ENCODE measurements around the gene CLEC18C.
"Not testable (repeated sequence)": the region's sequence is repeated elsewhere in the genome, so short reads cannot be mapped to it uniquely, and the experiment has no call there.

The CLEC18C gene

GRCh38 chr16:70159355-70160348, 13.9 kb upstream of the CLEC18C start:
- no peak for DNase-seq

DNA sequence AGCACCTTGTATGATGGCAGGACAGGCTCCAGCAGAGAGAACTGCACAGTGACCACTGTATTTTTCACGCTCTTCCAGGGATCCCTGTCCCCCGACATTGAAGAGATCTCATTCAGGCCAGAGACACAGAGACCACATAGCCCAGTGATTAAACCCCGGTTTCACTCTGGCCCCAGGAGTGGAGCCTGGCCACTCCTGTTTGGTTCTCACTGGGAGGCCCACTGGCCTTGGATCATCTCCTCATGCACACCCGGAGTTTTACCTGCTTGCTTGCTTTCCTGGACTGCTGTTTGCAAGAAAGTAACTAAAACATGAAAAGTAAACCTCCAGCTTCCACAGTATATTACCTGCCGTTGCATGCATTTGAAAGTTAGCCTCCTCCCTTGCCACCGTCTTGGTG, 13.2 kb upstream of the CLEC18C start:
- DNase-seq, result no peak

DNA sequence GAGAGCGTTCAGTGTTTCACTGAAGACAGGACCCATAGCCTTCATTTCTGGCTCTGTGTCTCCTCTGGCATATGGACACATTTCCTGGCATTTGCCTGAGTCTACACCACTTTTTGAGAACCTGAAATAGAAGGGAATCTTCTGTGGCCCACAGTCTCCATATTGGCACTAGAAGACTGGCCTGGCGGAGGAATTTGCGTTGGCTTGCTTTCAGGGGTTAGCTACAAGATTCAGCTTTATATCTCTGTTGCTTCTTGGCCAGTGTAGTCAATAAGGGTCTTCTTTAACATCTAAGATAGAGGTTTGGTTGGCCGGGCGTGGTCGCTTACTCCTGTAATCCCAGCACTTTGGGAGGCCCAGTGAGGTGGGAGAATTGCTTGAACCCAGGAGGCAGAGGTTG, 12.8 kb upstream of the CLEC18C start:
- DNase-seq, result no peak

DNA sequence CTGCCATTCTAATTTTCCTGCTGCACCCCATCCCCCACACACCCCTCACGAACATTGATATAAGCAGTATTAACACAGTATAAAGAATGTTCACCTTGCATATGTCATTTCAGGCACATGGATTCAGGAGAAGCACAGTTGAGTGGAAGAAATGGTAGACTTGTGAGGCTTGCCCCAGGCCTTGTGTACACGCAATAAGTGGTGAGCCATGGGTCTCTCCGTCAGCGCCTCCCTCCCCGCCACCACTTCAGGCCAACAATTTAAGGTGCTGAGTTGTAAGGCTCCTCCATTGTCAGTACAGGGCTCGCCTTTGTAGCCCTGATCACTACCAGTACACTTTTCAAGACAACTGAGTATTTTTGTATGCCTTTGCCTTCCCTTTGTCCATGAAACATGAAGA, 12.2 kb upstream of the CLEC18C start:
- no peak for DNase-seq

GRCh38 chr16:70162041-70162451, 11.5 kb upstream of the CLEC18C start:
- DNase-seq, result no peak

- DNase-seq, result no peak
Observed at GRCh38 chr16:70163596-70163995, 10.0 kb upstream of the CLEC18C start.

GRCh38 chr16:70166688-70167087, 6.9 kb upstream of the CLEC18C start:
- not testable (repeated sequence) for DNase-seq

- not testable (repeated sequence) for DNase-seq
Observed at GRCh38 chr16:70173916-70174315, 329 bp downstream of the CLEC18C start.

DNA sequence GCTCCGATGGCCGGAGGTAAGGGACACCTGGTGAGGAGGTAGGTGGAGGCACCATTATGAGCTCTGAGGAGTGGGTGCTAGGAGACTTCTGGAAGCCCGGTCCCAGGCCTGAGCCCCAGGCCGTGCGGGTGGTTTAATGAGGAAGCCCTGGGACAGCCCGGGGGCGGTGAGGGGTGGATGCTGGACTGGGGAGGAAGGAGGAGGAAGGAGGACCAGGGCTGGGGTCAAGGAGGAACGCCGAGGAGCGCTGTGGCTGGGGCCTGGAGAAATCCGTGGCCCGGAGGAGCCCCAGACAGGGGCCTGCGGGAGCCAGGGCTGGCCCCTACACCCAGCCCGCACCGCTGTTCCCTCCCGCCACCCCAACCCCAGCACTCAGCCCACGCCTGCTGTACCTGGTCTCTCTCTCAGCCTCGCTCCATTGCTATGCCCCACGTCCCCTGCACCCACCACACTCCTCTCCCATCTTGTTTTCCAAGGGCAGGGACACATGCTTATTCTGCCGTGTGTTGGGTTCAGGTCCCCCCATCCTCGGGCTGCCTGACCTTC, 873 bp downstream of the CLEC18C start:
- DNase-seq, result not testable (repeated sequence)

DNA sequence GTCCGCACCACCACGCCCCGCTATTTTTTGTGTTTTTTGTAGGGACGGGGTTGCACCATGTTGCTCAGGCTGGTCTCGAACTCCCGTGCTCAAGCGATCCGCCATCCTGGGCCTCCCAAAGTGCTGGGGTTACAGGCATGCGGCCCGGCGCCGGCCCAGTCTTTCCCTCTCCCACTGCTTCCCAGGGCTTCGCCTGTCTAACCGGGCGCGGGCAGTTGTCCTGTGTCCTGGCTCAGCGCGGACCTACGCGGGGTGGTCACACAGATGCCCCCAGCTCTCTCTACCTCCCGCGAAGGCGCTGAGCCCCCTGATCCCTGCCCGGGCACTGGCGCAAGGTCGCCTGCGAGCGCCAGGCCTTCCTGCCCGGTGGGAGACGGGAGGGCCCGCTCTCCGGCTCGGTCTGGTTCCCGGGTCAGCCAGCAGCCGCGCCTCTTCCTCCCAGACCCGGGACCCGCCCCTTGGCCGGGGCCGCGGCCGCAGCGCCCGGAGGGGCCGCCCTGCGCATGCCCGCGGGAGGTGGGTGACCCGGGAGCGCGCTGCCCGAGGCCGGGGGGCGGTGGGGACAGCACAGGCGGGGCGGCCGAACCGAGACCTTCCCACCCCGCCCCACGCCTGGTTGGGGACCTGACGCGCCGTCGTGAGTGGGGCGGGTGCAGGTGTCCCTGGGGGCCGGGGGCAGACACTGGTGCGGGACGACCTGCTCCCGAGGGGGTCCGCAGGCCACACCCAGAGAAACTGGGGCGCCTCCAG, 14.4 kb downstream of the CLEC18C start:
- DNase-seq, result not testable (repeated sequence)

GRCh38 chr16:70188608-70188915, 15.0 kb downstream of the CLEC18C start:
- DNase-seq, result peak; percentile 53

DNA sequence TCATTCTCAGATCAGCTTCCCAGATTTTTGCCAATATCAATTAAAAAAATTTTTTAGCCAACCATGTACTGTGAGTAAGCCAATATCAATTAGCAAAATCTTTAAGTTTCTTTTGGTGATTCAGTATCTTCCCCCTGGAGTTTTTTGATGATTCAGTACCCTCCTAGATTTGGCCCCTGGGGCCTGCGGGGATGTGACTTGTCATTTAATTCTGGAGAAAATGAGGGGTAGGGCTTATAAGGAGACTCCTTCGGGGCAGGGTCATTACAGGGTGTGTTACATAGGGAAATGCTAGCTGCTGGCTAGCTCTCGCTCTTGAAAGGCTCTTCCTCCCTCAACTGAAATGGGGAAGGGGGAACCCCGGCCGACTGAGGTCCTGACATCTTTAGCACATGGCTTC, 17.0 kb downstream of the CLEC18C start:
- not testable (repeated sequence) for DNase-seq

- not testable (repeated sequence) for DNase-seq
Observed at GRCh38 chr16:70196683-70197300, 23.2 kb downstream of the CLEC18C start.

DNA sequence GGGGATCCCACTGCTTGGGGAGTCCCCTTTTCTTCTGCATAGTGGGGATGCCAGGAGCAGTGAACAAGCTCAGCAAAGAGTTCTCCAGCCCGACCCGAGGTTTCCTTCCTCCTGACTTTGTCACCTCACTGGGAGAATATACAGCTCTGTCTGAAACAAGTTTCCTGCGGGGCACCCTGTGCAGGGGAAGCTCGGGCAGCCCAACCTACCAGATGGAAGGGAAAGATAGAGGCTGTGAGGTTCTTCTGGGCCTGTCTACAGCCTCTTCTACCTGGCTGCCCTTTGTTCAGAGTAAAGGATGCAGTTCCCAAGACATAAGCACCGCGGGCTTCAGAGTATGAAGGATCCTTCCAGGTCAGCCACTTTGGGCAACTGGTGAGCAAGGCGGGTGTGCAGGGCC, 24.0 kb downstream of the CLEC18C start:
- not testable (repeated sequence) for DNase-seq

- not testable (repeated sequence) for DNase-seq
Observed at GRCh38 chr16:70198230-70198629, 24.6 kb downstream of the CLEC18C start.

DNA sequence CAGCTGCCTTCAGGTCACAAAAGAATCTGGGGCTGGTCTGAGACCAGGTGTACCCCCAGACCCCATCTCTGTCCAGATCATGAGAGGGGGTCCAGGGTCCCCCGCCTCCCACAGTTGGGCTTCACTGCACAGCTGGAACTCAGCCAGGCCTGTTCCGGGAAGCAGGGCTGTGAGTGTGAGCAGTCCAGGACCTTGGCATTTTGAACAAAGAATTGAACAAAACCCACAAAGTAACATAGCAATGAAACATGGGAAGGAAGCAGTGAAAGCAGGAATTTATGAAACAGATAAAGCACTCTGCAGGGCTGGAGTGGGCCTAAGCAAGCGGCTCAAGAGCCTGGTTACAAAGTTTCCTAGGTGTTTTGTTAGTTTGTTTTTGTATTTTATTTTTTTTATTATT, 25.1 kb downstream of the CLEC18C start:
- DNase-seq, result not testable (repeated sequence)

DNA sequence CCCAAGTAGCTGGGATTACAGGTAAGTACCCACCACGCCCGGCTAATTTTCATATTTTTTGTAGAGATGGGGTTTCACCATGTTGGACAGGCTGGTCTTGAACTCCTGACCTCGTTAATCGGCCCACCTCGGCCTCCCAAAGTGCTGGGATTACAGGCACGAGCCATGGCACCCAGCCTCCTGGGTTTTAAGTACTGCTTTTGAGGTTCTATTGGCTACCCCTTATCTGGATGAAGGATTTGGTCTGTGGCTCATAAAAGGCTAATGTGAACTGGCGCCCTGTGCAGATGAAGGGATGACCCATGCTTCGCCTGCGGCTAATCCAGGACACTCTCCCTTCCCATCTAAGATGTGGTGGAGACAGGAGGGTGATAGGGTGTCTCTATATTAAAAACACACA, 25.6 kb downstream of the CLEC18C start:
- DNase-seq, result not testable (repeated sequence)

GRCh38 chr16:70200063-70200462, 26.5 kb downstream of the CLEC18C start:
- DNase-seq, result not testable (repeated sequence)

DNA sequence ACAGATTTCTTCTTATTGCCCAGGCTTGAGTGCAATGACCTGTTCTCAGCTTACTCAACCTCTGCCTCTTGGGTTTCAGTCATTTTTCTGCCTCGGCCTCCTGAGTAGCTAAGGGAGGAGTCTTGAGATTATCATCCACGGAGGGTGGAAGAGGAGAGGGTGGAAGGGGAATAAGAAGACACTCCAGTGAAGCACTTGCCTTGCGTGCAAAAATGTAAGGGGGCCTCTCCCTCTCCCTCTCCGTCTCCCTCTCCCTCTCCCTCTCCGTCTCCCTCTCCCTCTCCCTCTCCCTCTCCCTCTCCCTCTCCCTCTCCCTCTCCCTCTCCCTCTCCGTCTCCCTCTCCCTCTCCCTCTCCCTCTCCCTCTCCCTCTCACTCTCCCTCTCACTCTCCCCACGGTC, 29.9 kb downstream of the CLEC18C start:
- not testable (repeated sequence) for DNase-seq

DNA sequence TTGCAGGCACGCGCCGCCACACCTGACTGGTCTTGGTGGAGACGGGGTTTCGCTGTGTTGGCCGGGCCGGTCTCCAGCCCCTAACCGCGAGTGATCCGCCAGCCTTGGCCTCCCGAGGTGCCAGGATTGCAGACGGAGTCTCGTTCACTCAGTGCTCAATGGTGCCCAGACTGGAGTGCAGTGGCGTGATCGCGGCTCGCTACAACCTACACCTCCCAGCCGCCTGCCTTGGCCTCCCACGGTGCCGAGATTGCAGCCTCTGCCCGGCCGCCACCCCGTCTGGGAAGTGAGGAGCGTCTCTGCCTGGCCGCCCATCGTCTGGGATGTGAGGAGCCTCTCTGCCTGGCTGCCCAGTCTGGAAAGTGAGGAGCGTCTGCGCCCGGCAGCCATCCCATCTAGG, 30.4 kb downstream of the CLEC18C start:
- not testable (repeated sequence) for DNase-seq

- DNase-seq, result not testable (repeated sequence)
Observed at GRCh38 chr16:70204668-70205405, 31.2 kb downstream of the CLEC18C start.

- DNase-seq, result not testable (repeated sequence)
Observed at GRCh38 chr16:70206382-70206781, 32.8 kb downstream of the CLEC18C start.

All from right forelimb (tissue), 1 donor.